ENCODE results near the gene MAST3.

MAST3 gene

GRCh38 chr19:18130523-18131242 is 33.1 kb downstream of the MAST3 start:
- no peaks in the 10 kb centered on the region for H3K9me2 ChIP-seq (replicated peaks; ENCODE audit: insufficient read depth, low read length)
- H3K27ac ChIP-seq (ENCODE audit: low read depth, low read length), result no peak overlapping the region
- H3K4me2 ChIP-seq (ENCODE audit: low read depth, low read length, poor library complexity, severe bottlenecking), result no peak overlapping the region
- H2AFZ ChIP-seq (ENCODE audit: low read depth, low read length, severe bottlenecking), result no peak overlapping the region
- H3K9me3 ChIP-seq (ENCODE audit: insufficient read depth, low read length), result no peaks in the 10 kb centered on the region
- no peak overlapping the region for H3K9ac ChIP-seq (ENCODE audit: low read length)
- H3F3A ChIP-seq (ENCODE audit: insufficient read depth), result no peaks in the 10 kb centered on the region
- H4K20me1 ChIP-seq (ENCODE audit: low read depth, low read length), result no peaks in the 10 kb centered on the region
- no peaks in the 10 kb centered on the region for H3K79me2 ChIP-seq (ENCODE audit: insufficient read depth, low read length)
- peaks cover 6% of the 10 kb centered on the region; the same call in 1 of the 2 replicates for H3K36me3 ChIP-seq (ENCODE audit: low read length)
- H3K4me3 ChIP-seq (ENCODE audit: insufficient read depth, low read length, poor library complexity, severe bottlenecking), result no peak overlapping the region
- TF ChIP-seq EZH2phosphoT487 (conservative IDR thresholded peaks at IDR 0.05; ENCODE audit: low read length) (no peak), CTCF (IDR thresholded peaks at IDR 0.05; ENCODE audit: insufficient read depth, low read length, poor library complexity, severe bottlenecking) (no peak)
- no peaks in the 10 kb centered on the region for H3K27me3 ChIP-seq (ENCODE audit: low read length)

GRCh38 chr19:18131841-18132596 is 34.4 kb downstream of the MAST3 start:
- Histone ChIP-seq H3K9me2 (replicated peaks; ENCODE audit: insufficient read depth, low read length) (no peaks in the 10 kb centered on the region), H3K27ac (ENCODE audit: low read depth, low read length) (no peak overlapping the region), H3K36me3 (ENCODE audit: low read length) (peaks cover 6% of the 10 kb centered on the region; the same call in 1 of the 2 replicates), H4K20me1 (ENCODE audit: low read depth, low read length) (no peaks in the 10 kb centered on the region), H3F3A (ENCODE audit: insufficient read depth) (no peaks in the 10 kb centered on the region), H3K9ac (ENCODE audit: low read length) (no peak overlapping the region), H3K9me3 (ENCODE audit: insufficient read depth, low read length) (no peaks in the 10 kb centered on the region), H3K79me2 (ENCODE audit: insufficient read depth, low read length) (no peaks in the 10 kb centered on the region), H3K27me3 (ENCODE audit: low read length) (no peaks in the 10 kb centered on the region), H2AFZ (ENCODE audit: low read depth, low read length, severe bottlenecking) (no peak overlapping the region), H3K4me3 (ENCODE audit: insufficient read depth, low read length, poor library complexity, severe bottlenecking) (no peak overlapping the region), H3K4me2 (ENCODE audit: low read depth, low read length, poor library complexity, severe bottlenecking) (no peak overlapping the region)
- no peak for TF ChIP-seq CTCF (IDR thresholded peaks at IDR 0.05; ENCODE audit: insufficient read depth, low read length, poor library complexity, severe bottlenecking)
- no peak for TF ChIP-seq EZH2phosphoT487 (conservative IDR thresholded peaks at IDR 0.05; ENCODE audit: low read length)

GRCh38 chr19:18135712-18136584 is 38.4 kb downstream of the MAST3 start:
- H3K79me2 ChIP-seq (ENCODE audit: insufficient read depth, low read length), result no peaks in the 10 kb centered on the region
- no peaks in the 10 kb centered on the region for H4K20me1 ChIP-seq (ENCODE audit: low read depth, low read length)
- TF ChIP-seq CTCF (IDR thresholded peaks at IDR 0.05; ENCODE audit: insufficient read depth, low read length, poor library complexity, severe bottlenecking) (no peak), EZH2phosphoT487 (conservative IDR thresholded peaks at IDR 0.05; ENCODE audit: low read length) (no peak)
- no peaks in the 10 kb centered on the region for H3K9me2 ChIP-seq (replicated peaks; ENCODE audit: insufficient read depth, low read length)
- no peak overlapping the region for H3K9ac ChIP-seq (ENCODE audit: low read length)
- no peaks in the 10 kb centered on the region for H3K9me3 ChIP-seq (ENCODE audit: insufficient read depth, low read length)
- H2AFZ ChIP-seq (ENCODE audit: low read depth, low read length, severe bottlenecking), result no peak overlapping the region
- H3K36me3 ChIP-seq (ENCODE audit: low read length), result peaks cover 10% of the 10 kb centered on the region; the same call in 1 of the 2 replicates
- H3K27me3 ChIP-seq (ENCODE audit: low read length), result no peaks in the 10 kb centered on the region
- H3K27ac ChIP-seq (ENCODE audit: low read depth, low read length), result no peak overlapping the region
- no peak overlapping the region for H3K4me2 ChIP-seq (ENCODE audit: low read depth, low read length, poor library complexity, severe bottlenecking)
- no peaks in the 10 kb centered on the region for H3F3A ChIP-seq (ENCODE audit: insufficient read depth)
- H3K4me3 ChIP-seq (ENCODE audit: insufficient read depth, low read length, poor library complexity, severe bottlenecking), result no peak overlapping the region

Measured in SU-DHL-6 (cell line).